Neural progenitor cell (in vitro differentiated cells): ENCODE measurements around the gene CEBPA. TPM values are rescaled to one million over a fixed set of nuclear protein-coding genes. Genes with fewer than 3 reads are reported as not detected.

Experiments used
- DNase-seq: peaks from one replicate; pipeline ENCODE4 v3.0.0-alpha.2; 2016; ENCODE audit warnings: low spot score
- H2AFZ ChIP-seq: fragments of 200-600 bp; sonication (generic); replicated peaks from 2 replicates; pipeline ENCODE4 v1.6.1; 2016; ENCODE audit warnings: antibody characterized with exemption
- H3F3A ChIP-seq: fragments of 200-600 bp; sonication (generic); 2 replicates; pipeline ENCODE4 v1.6.1; 2016; ENCODE audit warnings: antibody characterized with exemption, low read depth
- H3K27ac ChIP-seq: fragments of 200-600 bp; sonication (generic); 2 replicates; pipeline ENCODE4 v1.5.1; 2016; ENCODE audit warnings: mild to moderate bottlenecking
- H3K27me3 ChIP-seq: fragments of 200-600 bp; sonication (generic); 2 replicates; pipeline ENCODE4 v1.6.1; 2016; ENCODE audit warnings: mild to moderate bottlenecking, moderate library complexity
- H3K36me3 ChIP-seq: fragments of 200-600 bp; sonication (generic); 2 replicates; pipeline ENCODE4 v1.5.1; 2016
- H3K4me1 ChIP-seq: fragments of 200-600 bp; sonication (generic); 2 replicates; pipeline ENCODE4 v1.6.1; 2016; ENCODE audit warnings: mixed run types
- H3K4me2 ChIP-seq: fragments of 200-600 bp; sonication (generic); 2 replicates; pipeline ENCODE4 v1.6.1; 2016
- H3K4me3 ChIP-seq: fragments of 200-600 bp; sonication (generic); 2 replicates; pipeline ENCODE4 v1.5.1; 2016
- H3K79me2 ChIP-seq: fragments of 200-600 bp; sonication (generic); 2 replicates; pipeline ENCODE4 v1.6.1; 2016; ENCODE audit warnings: low read depth
- H3K9ac ChIP-seq: fragments of 200-600 bp; sonication (generic); 2 replicates; pipeline ENCODE4 v1.6.1; 2016
- H3K9me3 ChIP-seq: fragments of 200-600 bp; sonication (generic); 2 replicates; pipeline ENCODE4 v1.5.1; 2016; ENCODE audit warnings: low read depth
- H4K20me1 ChIP-seq: fragments of 200-600 bp; sonication (generic); 2 replicates; pipeline ENCODE4 v1.6.1; 2016; ENCODE audit warnings: low read depth
- H3K27ac Mint-ChIP-seq: 3 replicates; pipeline ENCODE4 v1.8.0; 2021; ENCODE audit warnings: mixed read lengths
- H3K27me3 Mint-ChIP-seq: 2 replicates; pipeline ENCODE4 v1.8.0; 2022; ENCODE audit warnings: low read depth, mild to moderate bottlenecking, inconsistent platforms, moderate library complexity, mixed read lengths; ENCODE audit not compliant: insufficient read depth
- H3K36me3 Mint-ChIP-seq: 3 replicates; pipeline ENCODE4 v1.8.0; 2021; ENCODE audit warnings: mixed read lengths
- H3K4me1 Mint-ChIP-seq: 3 replicates; pipeline ENCODE4 v1.8.0; 2021; ENCODE audit warnings: mixed read lengths
- H3K4me3 Mint-ChIP-seq: 3 replicates; pipeline ENCODE4 v1.8.0; 2021; ENCODE audit warnings: mild to moderate bottlenecking, moderate library complexity, mixed read lengths
- H3K9me3 Mint-ChIP-seq: 3 replicates; pipeline ENCODE4 v1.8.0; 2020; ENCODE audit warnings: mixed read lengths
- EZH2 ChIP-seq: fragments of 200-600 bp; sonication (generic); IDR thresholded peaks from 2 replicates; pipeline ENCODE4 v1.6.1; 2017; ENCODE audit warnings: antibody characterized with exemption, mild to moderate bottlenecking, moderate library complexity
- EZH2phosphoT487 ChIP-seq: fragments of 200-600 bp; sonication (generic); IDR thresholded peaks from 2 replicates; pipeline ENCODE4 v1.6.1; 2017; ENCODE audit warnings: antibody characterized with exemption
- total RNA-seq: library from RNA; depleted of rRNA; stranded (reverse); fragments of >200 nt; gene quantifications from 2 replicates; pipeline ENCODE4 v1.2.3, GENCODE V29; 2015; ENCODE audit warnings: low replicate concordance
- TF ChIP-seq, protein P1 (sequence below): fragments of 200-600 bp; sonication (generic); IDR thresholded peaks from 2 replicates; pipeline ENCODE4 v1.5.1; 2017; ENCODE audit warnings: antibody characterized with exemption, mild to moderate bottlenecking

The CEBPA gene
- total RNA-seq, 1 donor from 2014 or later: 0.71 TPM

DNA sequence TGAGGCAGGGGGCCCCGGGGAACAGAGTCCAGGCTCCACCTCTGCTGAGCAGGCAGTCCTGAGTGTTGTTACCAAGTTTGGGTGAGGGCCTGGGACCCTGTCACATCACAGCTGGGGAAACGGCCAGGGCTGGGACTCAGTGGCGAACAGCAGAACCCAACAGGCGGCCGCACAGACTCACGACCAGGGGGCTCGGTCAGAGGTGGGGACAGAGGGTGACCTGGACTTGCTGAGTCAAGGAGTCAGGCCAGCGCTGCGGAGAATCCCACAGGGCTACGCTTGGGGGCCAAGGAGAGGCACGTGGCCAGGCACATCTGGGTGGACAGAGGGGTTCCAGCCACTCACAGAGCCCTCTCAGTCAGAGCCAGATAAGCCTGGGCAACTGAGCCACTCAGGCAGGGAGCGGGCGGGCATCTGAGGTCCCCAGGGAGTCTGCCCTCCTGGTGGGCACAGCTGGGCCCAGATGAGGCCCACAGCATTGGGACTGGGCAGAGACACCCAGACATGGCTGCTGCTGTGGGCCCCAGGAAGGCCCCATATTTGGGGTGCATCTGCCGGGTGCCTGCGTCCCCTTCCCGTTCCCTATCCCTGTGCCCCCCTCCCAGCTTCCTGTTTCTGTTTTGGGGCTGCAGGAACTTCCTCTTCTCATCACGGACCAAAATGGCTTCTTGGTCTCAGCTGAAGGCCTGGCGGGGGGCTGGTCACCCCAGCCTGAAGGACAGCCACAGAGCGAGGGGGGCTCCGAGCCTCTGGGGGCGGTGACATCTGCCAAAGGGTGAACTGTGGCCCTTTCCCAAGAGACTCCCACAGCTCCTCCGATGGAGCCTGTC is 34.0 kb downstream of the CEBPA start:
- H3K9ac ChIP-seq: no peak overlapping the region
- no peaks in the 10 kb centered on the region for H3K9me3 ChIP-seq
- no peaks in the 10 kb centered on the region for H3K36me3 Mint-ChIP-seq
- no peak overlapping the region for H3K4me2 ChIP-seq
- H4K20me1 ChIP-seq: no peaks in the 10 kb centered on the region
- H3K4me1 Mint-ChIP-seq: peaks cover 11% of the 10 kb centered on the region
- H3K4me3 Mint-ChIP-seq: no peak overlapping the region
- DNase-seq: no peak
- H3K4me3 ChIP-seq: no peak overlapping the region
- H3K27ac Mint-ChIP-seq: no peak overlapping the region
- H3F3A ChIP-seq: no peaks in the 10 kb centered on the region
- no peaks in the 10 kb centered on the region for H3K27me3 ChIP-seq
- no peaks in the 10 kb centered on the region for H3K36me3 ChIP-seq
- H3K79me2 ChIP-seq: no peaks in the 10 kb centered on the region
- H3K9me3 Mint-ChIP-seq: no peaks in the 10 kb centered on the region
- no peak overlapping the region for H3K27ac ChIP-seq
- H2AFZ ChIP-seq: no peak overlapping the region
- H3K4me1 ChIP-seq: peaks cover 4% of the 10 kb centered on the region
- H3K27me3 Mint-ChIP-seq: peaks cover 12% of the 10 kb centered on the region
- TF ChIP-seq, protein P1, sequence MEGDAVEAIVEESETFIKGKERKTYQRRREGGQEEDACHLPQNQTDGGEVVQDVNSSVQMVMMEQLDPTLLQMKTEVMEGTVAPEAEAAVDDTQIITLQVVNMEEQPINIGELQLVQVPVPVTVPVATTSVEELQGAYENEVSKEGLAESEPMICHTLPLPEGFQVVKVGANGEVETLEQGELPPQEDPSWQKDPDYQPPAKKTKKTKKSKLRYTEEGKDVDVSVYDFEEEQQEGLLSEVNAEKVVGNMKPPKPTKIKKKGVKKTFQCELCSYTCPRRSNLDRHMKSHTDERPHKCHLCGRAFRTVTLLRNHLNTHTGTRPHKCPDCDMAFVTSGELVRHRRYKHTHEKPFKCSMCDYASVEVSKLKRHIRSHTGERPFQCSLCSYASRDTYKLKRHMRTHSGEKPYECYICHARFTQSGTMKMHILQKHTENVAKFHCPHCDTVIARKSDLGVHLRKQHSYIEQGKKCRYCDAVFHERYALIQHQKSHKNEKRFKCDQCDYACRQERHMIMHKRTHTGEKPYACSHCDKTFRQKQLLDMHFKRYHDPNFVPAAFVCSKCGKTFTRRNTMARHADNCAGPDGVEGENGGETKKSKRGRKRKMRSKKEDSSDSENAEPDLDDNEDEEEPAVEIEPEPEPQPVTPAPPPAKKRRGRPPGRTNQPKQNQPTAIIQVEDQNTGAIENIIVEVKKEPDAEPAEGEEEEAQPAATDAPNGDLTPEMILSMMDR: no peak
- no peak for TF ChIP-seq EZH2phosphoT487

DNA sequence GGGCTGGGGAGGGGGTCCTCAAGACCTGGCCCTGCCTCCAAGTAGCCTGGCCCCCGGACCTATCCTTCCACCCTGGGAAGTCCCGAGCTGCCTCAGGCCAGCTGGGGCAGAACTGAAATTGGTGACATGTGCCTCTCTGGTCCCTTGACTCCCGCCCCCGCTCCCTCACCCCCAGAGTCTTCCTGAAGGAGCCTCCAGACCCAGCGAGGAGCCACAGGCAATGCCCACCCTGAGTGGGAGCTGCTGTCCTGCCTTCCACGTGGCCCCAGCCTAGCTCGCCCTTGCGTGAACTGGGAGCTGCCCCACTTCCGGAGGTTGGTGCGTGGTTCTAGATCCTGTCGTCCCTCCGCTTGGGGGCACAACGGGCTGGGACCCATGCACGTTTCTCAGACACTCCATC is 34.6 kb downstream of the CEBPA start:
- no peak for DNase-seq
- Histone ChIP-seq H3K9ac (no peak overlapping the region), H3K4me1 (no peaks in the 10 kb centered on the region), H3F3A (no peaks in the 10 kb centered on the region), H4K20me1 (no peaks in the 10 kb centered on the region), H3K79me2 (no peaks in the 10 kb centered on the region), H3K9me3 (no peaks in the 10 kb centered on the region), H3K27ac (no peak overlapping the region), H3K4me2 (no peak overlapping the region), H3K4me3 (no peak overlapping the region), H2AFZ (peak overlapping the region; percentile 17), H3K27me3 (no peaks in the 10 kb centered on the region), H3K36me3 (no peaks in the 10 kb centered on the region)
- Mint-ChIP-seq H3K4me3 (no peak overlapping the region), H3K9me3 (no peaks in the 10 kb centered on the region), H3K36me3 (no peaks in the 10 kb centered on the region), H3K4me1 (peaks cover 4% of the 10 kb centered on the region), H3K27me3 (peaks cover 9% of the 10 kb centered on the region), H3K27ac (no peak overlapping the region)
- TF ChIP-seq EZH2 (no peak), EZH2phosphoT487 (no peak)
- TF ChIP-seq, protein P1: no peak

DNA sequence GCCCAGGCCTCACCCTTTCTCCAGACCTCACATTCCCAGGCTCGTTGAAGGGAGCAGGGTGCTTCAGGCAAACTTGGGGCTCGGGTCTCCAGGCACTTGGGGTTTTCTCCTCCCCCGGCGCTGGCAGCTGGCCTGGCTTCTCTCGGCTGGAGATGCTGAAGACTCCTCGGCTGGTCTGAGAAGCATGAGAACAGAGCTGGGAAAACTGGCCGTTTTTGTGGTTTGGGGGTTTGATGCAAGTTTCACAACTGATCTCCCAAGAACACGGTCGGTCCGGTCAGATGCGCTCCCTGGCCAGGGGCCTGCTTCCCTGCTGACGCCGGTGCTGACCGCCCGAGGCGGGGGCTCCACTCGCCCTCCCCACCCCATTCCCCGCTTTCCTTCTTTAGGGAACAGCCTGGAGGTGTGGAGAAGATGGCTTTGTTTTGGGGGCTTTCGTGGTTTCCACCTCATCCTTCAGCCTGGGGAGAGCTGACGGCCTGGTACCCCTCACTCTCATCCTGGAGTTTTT is 35.3 kb downstream of the CEBPA start:
- DNase-seq: no peak
- no peaks in the 10 kb centered on the region for H3K9me3 Mint-ChIP-seq
- no peak overlapping the region for H3K27ac Mint-ChIP-seq
- H3K4me1 ChIP-seq: no peaks in the 10 kb centered on the region
- TF ChIP-seq EZH2: no peak
- TF ChIP-seq EZH2phosphoT487: no peak
- TF ChIP-seq, protein P1: no peak
- H3K27me3 Mint-ChIP-seq: peaks cover 9% of the 10 kb centered on the region
- no peaks in the 10 kb centered on the region for H3F3A ChIP-seq
- no peaks in the 10 kb centered on the region for H3K79me2 ChIP-seq
- H3K9me3 ChIP-seq: no peaks in the 10 kb centered on the region
- no peaks in the 10 kb centered on the region for H3K36me3 ChIP-seq
- H3K4me3 ChIP-seq: no peak overlapping the region
- H3K36me3 Mint-ChIP-seq: no peaks in the 10 kb centered on the region
- H3K4me3 Mint-ChIP-seq: no peak overlapping the region
- no peaks in the 10 kb centered on the region for H3K27me3 ChIP-seq
- H2AFZ ChIP-seq: peak overlapping the region; percentile 17
- no peak overlapping the region for H3K27ac ChIP-seq
- H3K4me1 Mint-ChIP-seq: peaks cover 3% of the 10 kb centered on the region
- H4K20me1 ChIP-seq: no peaks in the 10 kb centered on the region
- H3K9ac ChIP-seq: no peak overlapping the region
- no peak overlapping the region for H3K4me2 ChIP-seq
